ENCODE results near the gene CCDC88A. TPM values are rescaled to one million over a fixed set of nuclear protein-coding genes. Genes with fewer than 3 reads are reported as not detected.
"Not testable (repeated sequence)": the region's sequence is repeated elsewhere in the genome, so short reads cannot be mapped to it uniquely, and the experiment has no call there.

The CCDC88A gene
- total and polyA plus RNA-seq, 4 experiments from 2014 or later = 0.53 to 19.1 (median 13.8) TPM

GRCh38 chr2:55401124-55401523 lies 18.5 kb downstream of the CCDC88A start:
- Histone ChIP-seq H3K36me3 (ENCODE audit: insufficient read depth, low read length) (no peaks in the 10 kb centered on the region), H3K4me1 (ENCODE audit: insufficient read depth, low read length) (no peaks in the 10 kb centered on the region), H3K9me3 (ENCODE audit: control insufficient read depth in 1 of 2, low read length in 2 of 2) (no peaks in the 10 kb centered on the region), H3K4me3 (ENCODE audit: low read length in 2 of 2) (no peak overlapping the region), H3K27me3 (ENCODE audit: insufficient read depth, low read length) (no peaks in the 10 kb centered on the region), H3K27ac (ENCODE audit: low read depth, low read length) (no peak overlapping the region)
- H3K27me3 Mint-ChIP-seq = no peaks in the 10 kb centered on the region
- POLR2A ChIA-PET (ENCODE audit: partially characterized antibody) = no interaction called here
- no peak overlapping the region for H3K27ac Mint-ChIP-seq
- intact Hi-C loops (cut with micrococcal nuclease) = no loop called here
- no peaks in the 10 kb centered on the region for H3K4me1 Mint-ChIP-seq
- no peaks in the 10 kb centered on the region for H3K9me3 Mint-ChIP-seq
- CTCF ChIA-PET (ENCODE audit: partially characterized antibody) = interaction anchor here (0.5 kb wide), 1 partner anchor 324 kb away, joined by 3 read pairs; no protein-coding TSS in a partner anchor
- peaks cover 0 to 13% of the 10 kb centered on the region in 2 donors for H3K36me3 Mint-ChIP-seq
- H3K4me3 Mint-ChIP-seq = no peak overlapping the region
- DNase-seq = no peak

GRCh38 chr2:55400332-55400731 lies 19.3 kb downstream of the CCDC88A start:
- Mint-ChIP-seq H3K4me3 (no peak overlapping the region), H3K27ac (no peak overlapping the region), H3K36me3 (peaks cover 0 to 9% of the 10 kb centered on the region in 2 donors), H3K27me3 (no peaks in the 10 kb centered on the region), H3K4me1 (no peaks in the 10 kb centered on the region), H3K9me3 (no peaks in the 10 kb centered on the region)
- Histone ChIP-seq H3K9me3 (ENCODE audit: control insufficient read depth in 1 of 2, low read length in 2 of 2) (no peaks in the 10 kb centered on the region), H3K4me1 (ENCODE audit: insufficient read depth, low read length) (no peaks in the 10 kb centered on the region), H3K27ac (ENCODE audit: low read depth, low read length) (no peak overlapping the region), H3K4me3 (ENCODE audit: low read length in 2 of 2) (no peak overlapping the region), H3K27me3 (ENCODE audit: insufficient read depth, low read length) (no peaks in the 10 kb centered on the region), H3K36me3 (ENCODE audit: insufficient read depth, low read length) (no peaks in the 10 kb centered on the region)
- DNase-seq = no peak
- ChIA-PET CTCF (ENCODE audit: partially characterized antibody) (no interaction called here), POLR2A (ENCODE audit: partially characterized antibody) (no interaction called here)
- intact Hi-C loops (cut with micrococcal nuclease) = no loop called here

GRCh38 chr2:55399815-55400214 lies 19.8 kb downstream of the CCDC88A start:
- Mint-ChIP-seq H3K4me3 (no peak overlapping the region), H3K27ac (no peak overlapping the region), H3K36me3 (peaks cover 0 to 4% of the 10 kb centered on the region in 2 donors), H3K4me1 (no peaks in the 10 kb centered on the region), H3K9me3 (no peaks in the 10 kb centered on the region), H3K27me3 (no peaks in the 10 kb centered on the region)
- DNase-seq = no peak
- intact Hi-C loops (cut with micrococcal nuclease) = no loop called here
- no peaks in the 10 kb centered on the region for H3K36me3 ChIP-seq (ENCODE audit: insufficient read depth, low read length)
- H3K4me1 ChIP-seq (ENCODE audit: insufficient read depth, low read length) = no peaks in the 10 kb centered on the region
- H3K27me3 ChIP-seq (ENCODE audit: insufficient read depth, low read length) = no peaks in the 10 kb centered on the region
- no peak overlapping the region for H3K27ac ChIP-seq (ENCODE audit: low read depth, low read length)
- ChIA-PET CTCF (ENCODE audit: partially characterized antibody) (no interaction called here), POLR2A (ENCODE audit: partially characterized antibody) (no interaction called here)
- H3K4me3 ChIP-seq (ENCODE audit: low read length in 2 of 2) = no peak overlapping the region
- H3K9me3 ChIP-seq (ENCODE audit: control insufficient read depth in 1 of 2, low read length in 2 of 2) = no peaks in the 10 kb centered on the region

GRCh38 chr2:55395724-55396605 lies 23.7 kb downstream of the CCDC88A start:
- DNase-seq = no peak
- H3K27me3 ChIP-seq (ENCODE audit: insufficient read depth, low read length) = no peaks in the 10 kb centered on the region
- no peaks in the 10 kb centered on the region for H3K4me1 Mint-ChIP-seq
- no peak overlapping the region for H3K4me3 Mint-ChIP-seq
- H3K36me3 ChIP-seq (ENCODE audit: insufficient read depth, low read length) = no peaks in the 10 kb centered on the region
- no peaks in the 10 kb centered on the region for H3K9me3 ChIP-seq (ENCODE audit: control insufficient read depth in 1 of 2, low read length in 2 of 2)
- peaks cover 0 to 4% (median under 1%) of the 10 kb centered on the region in 8 donors for H3K9me3 Mint-ChIP-seq
- H3K4me1 ChIP-seq (ENCODE audit: insufficient read depth, low read length) = no peaks in the 10 kb centered on the region
- CTCF ChIA-PET (ENCODE audit: partially characterized antibody) = no interaction called here
- intact Hi-C loops (cut with micrococcal nuclease) = no loop called here
- no peak overlapping the region for H3K27ac Mint-ChIP-seq
- H3K36me3 Mint-ChIP-seq = peaks cover 0 to 1% of the 10 kb centered on the region in 2 donors
- H3K27ac ChIP-seq (ENCODE audit: low read depth, low read length) = no peak overlapping the region
- H3K27me3 Mint-ChIP-seq = no peaks in the 10 kb centered on the region
- no peak overlapping the region for H3K4me3 ChIP-seq (ENCODE audit: low read length in 2 of 2)
- POLR2A ChIA-PET (ENCODE audit: partially characterized antibody) = no interaction called here

- H3K27ac ChIP-seq (ENCODE audit: low read depth, low read length) = no peak overlapping the region
- H3K27me3 Mint-ChIP-seq = no peaks in the 10 kb centered on the region
- no peak overlapping the region for H3K4me3 ChIP-seq (ENCODE audit: low read length in 2 of 2)
- intact Hi-C loops (cut with micrococcal nuclease) = no loop called here
- H3K27me3 ChIP-seq (ENCODE audit: insufficient read depth, low read length) = no peaks in the 10 kb centered on the region
- peaks cover 0 to 10% (median under 1%) of the 10 kb centered on the region in 8 donors for H3K9me3 Mint-ChIP-seq
- H3K4me1 ChIP-seq (ENCODE audit: insufficient read depth, low read length) = no peaks in the 10 kb centered on the region
- CTCF ChIA-PET (ENCODE audit: partially characterized antibody) = no interaction called here
- H3K36me3 Mint-ChIP-seq = peaks cover 0 to 9% of the 10 kb centered on the region in 2 donors
- POLR2A ChIA-PET (ENCODE audit: partially characterized antibody) = no interaction called here
- no peaks in the 10 kb centered on the region for H3K9me3 ChIP-seq (ENCODE audit: control insufficient read depth in 1 of 2, low read length in 2 of 2)
- H3K27ac Mint-ChIP-seq = no peak overlapping the region
- H3K36me3 ChIP-seq (ENCODE audit: insufficient read depth, low read length) = no peaks in the 10 kb centered on the region
- H3K4me1 Mint-ChIP-seq = peaks cover 0 to 2% (median 0%) of the 10 kb centered on the region in 4 donors
- H3K4me3 Mint-ChIP-seq = no peak overlapping the region
- DNase-seq = no peak
Observed at GRCh38 chr2:55391615-55392242, 27.9 kb downstream of the CCDC88A start.

GRCh38 chr2:55391155-55391554 lies 28.5 kb downstream of the CCDC88A start:
- intact Hi-C loops (cut with micrococcal nuclease) = no loop called here
- Histone ChIP-seq H3K4me3 (ENCODE audit: low read length in 2 of 2) (no peak overlapping the region), H3K27ac (ENCODE audit: low read depth, low read length) (no peak overlapping the region), H3K4me1 (ENCODE audit: insufficient read depth, low read length) (no peaks in the 10 kb centered on the region), H3K27me3 (ENCODE audit: insufficient read depth, low read length) (no peaks in the 10 kb centered on the region), H3K36me3 (ENCODE audit: insufficient read depth, low read length) (no peaks in the 10 kb centered on the region), H3K9me3 (ENCODE audit: control insufficient read depth in 1 of 2, low read length in 2 of 2) (no peaks in the 10 kb centered on the region)
- Mint-ChIP-seq H3K9me3 (peaks cover 0 to 10% (median under 1%) of the 10 kb centered on the region in 8 donors), H3K4me1 (peaks cover 0 to 2% (median 0%) of the 10 kb centered on the region in 4 donors), H3K27ac (no peak overlapping the region), H3K27me3 (no peaks in the 10 kb centered on the region), H3K4me3 (no peak overlapping the region), H3K36me3 (peaks cover 0 to 9% of the 10 kb centered on the region in 2 donors)
- CTCF ChIA-PET (ENCODE audit: partially characterized antibody) = no interaction called here
- DNase-seq = no peak
- POLR2A ChIA-PET (ENCODE audit: partially characterized antibody) = no interaction called here

- H3K9me3 ChIP-seq (ENCODE audit: control insufficient read depth in 1 of 2, low read length in 2 of 2); H3K36me3 ChIP-seq (ENCODE audit: insufficient read depth, low read length); H3K36me3 Mint-ChIP-seq; intact Hi-C loops (cut with micrococcal nuclease); CTCF ChIA-PET (ENCODE audit: partially characterized antibody); H3K27ac Mint-ChIP-seq; H3K4me3 ChIP-seq (ENCODE audit: low read length in 2 of 2); H3K27me3 ChIP-seq (ENCODE audit: insufficient read depth, low read length); H3K4me1 ChIP-seq (ENCODE audit: insufficient read depth, low read length); H3K4me3 Mint-ChIP-seq; H3K27ac ChIP-seq (ENCODE audit: low read depth, low read length); POLR2A ChIA-PET (ENCODE audit: partially characterized antibody); H3K4me1 Mint-ChIP-seq; H3K9me3 Mint-ChIP-seq; DNase-seq; H3K27me3 Mint-ChIP-seq: not testable (repeated sequence)
Observed at GRCh38 chr2:55385516-55385915, 34.1 kb downstream of the CCDC88A start.
